GM18868 (cell line): Measurements from ENCODE around the gene FSTL4.
A peak's percentile ranks its signal among the peaks of the same experiment; 100 is the strongest.

ENCODE experiments used
- ATAC-seq: cut with Tn5 transposase; IDR thresholded peaks from one replicate; pipeline ENCODE4 v1.9.1; 2021; ENCODE audit warnings: mild to moderate bottlenecking, moderate library complexity; ENCODE audit not compliant: unreplicated experiment

The FSTL4 gene

DNA sequence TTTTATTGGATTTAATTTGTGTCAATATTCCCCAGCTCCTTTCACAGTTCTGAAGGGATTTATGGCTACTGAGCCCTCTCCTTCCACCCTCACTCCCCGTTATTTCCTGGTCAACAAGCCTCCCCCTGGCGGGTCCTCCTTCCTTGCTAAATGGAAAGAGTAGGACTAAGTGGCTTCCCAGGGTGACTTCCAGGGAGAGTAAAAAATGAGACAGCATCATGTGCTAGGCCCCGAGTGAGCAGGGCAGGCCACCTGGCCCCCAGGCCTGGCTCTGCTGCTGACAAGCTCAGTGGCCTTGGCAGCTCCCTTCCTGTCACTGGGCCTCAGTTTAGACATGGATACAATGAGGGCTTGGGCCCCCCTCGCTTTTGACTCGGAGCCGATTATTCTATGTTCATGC, 359.3 kb downstream of the FSTL4 start:
- no peak for ATAC-seq

DNA sequence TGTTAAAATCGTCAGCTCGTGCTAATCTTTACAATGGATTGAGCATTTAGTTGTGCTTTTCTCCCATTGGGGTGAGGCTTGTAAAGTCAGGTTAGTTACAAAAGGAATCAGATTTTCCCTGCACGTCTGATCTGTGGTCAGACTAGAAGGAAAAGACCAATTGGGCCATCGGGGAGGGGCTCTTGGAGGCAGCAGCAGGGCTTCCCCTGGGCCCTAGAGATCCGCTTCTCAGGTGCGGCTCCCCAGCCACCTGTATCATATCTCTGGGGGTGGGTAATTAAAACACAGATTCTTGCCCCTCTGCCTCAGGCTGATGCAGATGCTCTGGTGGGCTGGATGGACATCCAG, 360.2 kb downstream of the FSTL4 start:
- ATAC-seq = no peak

- no peak for ATAC-seq
Measured at GRCh38 chr5:133251296-133252132, 360.8 kb downstream of the FSTL4 start.

- ATAC-seq = no peak
Measured at GRCh38 chr5:133250527-133250926, 361.8 kb downstream of the FSTL4 start.

- ATAC-seq = no peak
Measured at GRCh38 chr5:133249593-133249992, 362.7 kb downstream of the FSTL4 start.

DNA sequence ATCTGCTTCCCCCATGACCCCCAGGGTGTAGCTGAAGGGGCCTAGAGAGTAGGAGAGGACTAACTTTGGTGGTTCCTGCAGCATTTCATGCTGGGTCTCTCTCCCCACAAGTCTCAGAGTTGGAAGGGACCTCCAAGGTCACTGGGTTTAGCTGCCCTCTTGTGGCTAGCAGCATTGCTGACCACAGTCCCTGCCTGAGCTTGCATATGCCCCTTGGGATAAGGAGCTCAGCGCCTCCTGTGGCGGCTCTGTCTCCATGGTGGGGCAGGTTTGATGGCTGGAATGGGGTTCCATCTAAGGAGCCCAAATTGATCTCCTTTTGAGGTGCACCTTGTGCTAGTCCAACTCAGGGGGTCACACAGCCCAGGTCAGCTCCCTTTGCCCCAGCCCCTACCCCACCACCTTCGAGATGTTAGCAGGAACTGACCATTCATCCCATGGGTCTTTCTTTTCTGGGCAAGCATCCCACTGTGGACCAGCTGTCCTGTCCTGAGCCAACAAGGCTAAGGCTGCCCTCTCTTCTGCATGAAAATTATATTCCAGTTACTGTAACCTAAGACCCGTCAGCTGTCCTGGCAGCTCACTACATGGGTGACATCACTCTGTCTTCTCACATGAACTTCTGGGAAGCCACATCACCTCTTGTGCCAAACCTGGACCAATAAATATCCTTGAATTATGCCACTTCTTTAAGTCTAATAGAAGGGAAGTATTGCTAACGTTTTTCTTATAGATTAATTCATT, 364.3 kb downstream of the FSTL4 start:
- no peak for ATAC-seq

DNA sequence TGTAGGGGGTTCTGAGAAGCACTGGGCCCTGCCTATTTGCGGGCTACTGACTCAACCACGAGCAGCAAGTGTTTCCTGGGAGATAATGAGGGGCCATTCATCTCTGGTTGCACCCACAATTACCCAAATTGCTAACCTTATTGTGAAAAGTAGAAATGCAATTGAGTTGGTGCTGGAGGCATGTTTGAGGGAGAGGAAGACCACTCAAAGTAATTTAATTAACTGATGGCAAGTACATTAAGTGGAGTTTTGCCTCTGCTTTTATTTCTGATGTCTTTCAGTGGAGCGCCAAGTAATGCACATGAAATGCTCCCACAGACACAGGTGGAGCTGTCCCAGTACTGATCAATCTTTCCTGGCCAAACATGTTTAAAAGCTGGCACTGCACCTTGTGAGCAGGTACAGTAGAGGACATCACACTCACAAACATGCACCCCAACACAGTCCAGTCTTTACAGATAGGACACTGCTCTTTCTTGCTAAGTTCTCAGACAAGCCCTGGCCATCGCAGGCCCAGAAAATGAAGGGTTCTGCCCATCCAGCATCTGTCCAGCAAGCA, 365.1 kb downstream of the FSTL4 start:
- ATAC-seq = no peak

DNA sequence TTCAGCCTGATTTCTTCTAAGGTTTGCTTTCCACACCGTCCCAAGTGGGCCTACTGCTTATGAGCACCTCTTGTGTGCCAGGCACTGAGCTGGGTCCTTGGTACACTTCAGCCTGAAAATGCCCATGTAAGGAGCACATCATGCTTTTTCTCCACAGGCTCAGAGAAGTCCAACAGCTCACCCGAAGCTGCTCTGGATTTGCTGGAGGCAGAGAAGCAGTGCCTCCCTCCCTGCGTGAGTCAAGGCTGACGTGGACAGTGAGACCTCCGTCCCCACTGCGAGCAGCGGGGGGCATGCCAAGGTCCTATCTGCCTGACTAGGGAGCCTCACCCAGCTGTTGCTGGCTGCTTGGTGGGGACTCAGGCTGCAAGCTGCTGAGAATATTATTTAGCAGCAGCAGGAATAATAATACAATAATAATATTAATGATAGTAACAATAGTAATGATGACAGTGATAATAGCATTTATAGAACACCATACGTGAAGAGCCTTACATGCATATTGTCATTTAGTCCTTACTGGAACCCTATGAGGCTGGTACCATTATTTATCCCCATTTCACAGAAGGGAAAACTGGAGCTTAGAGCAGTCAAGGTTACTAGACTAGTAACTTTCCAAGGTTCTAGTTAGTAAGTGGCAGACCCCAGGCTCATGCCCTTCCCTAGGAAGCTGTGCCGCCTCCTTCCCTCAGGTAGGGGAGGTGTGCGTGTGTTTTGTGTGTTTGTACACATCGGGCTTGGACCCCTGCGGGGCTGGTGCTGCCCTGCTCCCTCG, 365.8 kb downstream of the FSTL4 start:
- ATAC-seq = no peak

- no peak for ATAC-seq
Measured at GRCh38 chr5:133246053-133246370, 366.3 kb downstream of the FSTL4 start.

- ATAC-seq = peak; percentile 31
Measured at GRCh38 chr5:133245191-133246052, 366.9 kb downstream of the FSTL4 start.

DNA sequence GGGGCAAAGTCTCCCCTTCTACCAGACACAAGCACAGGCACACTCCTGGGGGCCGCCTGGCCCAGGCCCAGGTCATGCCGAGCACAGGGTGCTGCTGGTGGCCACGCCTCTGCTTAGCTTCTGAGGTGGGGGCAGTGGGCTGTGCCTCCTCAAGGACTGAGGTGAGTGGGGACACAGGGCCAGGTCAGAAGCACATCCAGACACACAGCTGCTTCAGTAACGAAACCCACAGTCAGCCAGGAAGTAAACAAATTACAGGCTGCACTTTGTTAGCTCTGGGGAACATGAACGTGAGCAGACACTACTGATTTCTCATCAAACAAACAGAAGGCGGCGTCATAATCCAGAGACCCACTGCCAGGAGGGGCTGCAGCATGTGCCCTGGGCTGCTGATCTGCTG, 368.1 kb downstream of the FSTL4 start:
- ATAC-seq = peak; percentile 40

DNA sequence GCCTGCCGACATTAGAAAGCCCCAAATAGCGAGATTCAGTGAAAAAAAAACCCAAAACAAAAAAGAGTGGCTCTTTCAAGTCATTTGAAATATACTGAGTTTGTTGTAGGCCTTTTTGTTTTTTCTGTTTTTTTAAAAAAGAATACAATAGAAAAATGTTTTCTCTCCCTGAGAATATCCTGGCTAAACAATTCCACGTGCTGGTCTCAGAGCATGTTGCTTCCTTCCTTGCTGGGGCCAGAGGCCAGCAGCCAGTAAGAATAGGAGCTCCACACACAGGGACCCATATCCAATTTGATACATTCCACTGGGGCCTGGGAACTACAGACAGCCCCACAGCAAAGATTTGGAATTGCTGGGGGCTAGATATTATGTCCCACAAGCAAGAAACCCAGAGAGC, 369.1 kb downstream of the FSTL4 start:
- ATAC-seq = no peak

DNA sequence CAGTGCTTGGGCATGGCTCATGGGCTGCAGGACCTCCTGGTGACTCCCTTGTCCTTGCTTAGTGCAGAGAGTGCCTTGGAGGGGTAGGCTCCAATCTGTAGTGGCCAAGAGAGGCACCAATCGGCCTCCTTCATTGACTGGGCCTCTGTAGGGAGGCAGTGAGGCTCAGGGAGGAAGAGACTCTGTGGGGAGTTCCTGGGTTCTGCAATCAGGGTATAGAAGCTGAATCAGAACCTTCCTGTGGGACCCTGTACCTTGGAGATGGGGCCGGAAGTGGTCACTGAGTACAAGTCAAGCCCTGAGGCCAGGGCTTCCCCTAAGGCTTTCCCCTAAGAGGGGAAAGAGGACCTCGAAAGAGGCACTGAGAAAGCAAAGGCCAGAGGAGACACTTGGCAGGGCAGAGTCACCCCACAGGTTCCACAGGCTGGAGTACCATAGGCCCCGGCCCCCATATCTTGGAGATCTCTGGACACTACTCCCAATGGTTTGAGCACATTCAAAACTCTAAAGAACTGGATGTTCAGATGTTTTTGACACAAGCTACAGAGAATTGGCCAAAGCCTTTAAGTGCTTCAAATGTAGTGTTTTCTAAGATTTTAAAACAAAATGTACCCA, 370.0 kb downstream of the FSTL4 start:
- peak; percentile 40 for ATAC-seq

- no peak for ATAC-seq
Measured at GRCh38 chr5:133241179-133242092, 370.9 kb downstream of the FSTL4 start.

- ATAC-seq = peak; percentile 75
Measured at GRCh38 chr5:133240425-133241091, 371.8 kb downstream of the FSTL4 start.

- ATAC-seq = no peak
Measured at GRCh38 chr5:133238426-133239205, 373.7 kb downstream of the FSTL4 start.

GRCh38 chr5:133236976-133237375, 375.4 kb downstream of the FSTL4 start:
- no peak for ATAC-seq

GRCh38 chr5:133236541-133236951, 375.8 kb downstream of the FSTL4 start:
- ATAC-seq = no peak
